ENCODE data around the gene PPP1R13B. TPM values are rescaled to one million over a fixed set of nuclear protein-coding genes. Genes with fewer than 3 reads are reported as not detected.
A peak's percentile ranks its signal among the peaks of the same experiment; 100 is the strongest.

The PPP1R13B gene
- total and polyA plus RNA-seq, 7 donors, result 8.6 to 26.9 (median 9.9) TPM

DNA sequence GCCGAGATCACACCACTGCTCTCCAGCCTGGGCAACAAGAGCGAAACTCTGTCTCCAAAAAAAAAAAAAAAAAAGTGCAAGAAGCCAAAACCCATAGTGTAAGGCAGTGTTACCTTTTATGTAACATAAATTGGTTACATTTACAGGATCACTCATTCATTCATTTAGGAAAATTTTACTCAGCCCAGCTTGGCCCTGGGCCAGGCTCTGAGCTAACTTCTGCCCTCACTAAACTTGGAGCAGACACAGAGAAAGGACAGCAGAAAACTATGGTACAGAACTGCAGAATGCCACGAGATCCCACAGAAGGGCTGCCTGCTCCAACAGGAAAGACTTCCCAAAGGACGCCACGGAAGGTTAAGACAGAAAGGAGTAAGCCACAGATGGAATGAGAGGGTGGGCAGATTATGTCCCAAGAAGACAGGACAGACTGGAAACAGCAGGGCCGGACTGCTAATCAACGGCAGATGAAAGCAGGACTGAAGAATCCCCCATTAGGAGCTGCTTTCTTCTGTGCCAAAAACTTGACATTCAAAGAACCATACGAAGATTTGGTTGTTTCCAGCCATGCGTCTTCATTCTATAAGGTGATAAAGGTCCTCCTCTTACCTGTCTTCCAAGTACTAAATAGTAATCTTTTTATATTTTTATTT is 18.9 kb downstream of the PPP1R13B start:
- 79 to 81% methylated on average over 9 of the region's 9 CpGs for WGBS, 2 donors
- no peaks in the 10 kb centered on the region for H3K36me3 ChIP-seq
- DNase-seq, result peak; percentile 72
- H3K4me3 ChIP-seq, result peak overlapping the region in 1 of 4 donors; percentile 25
- intact Hi-C loops (cut with DNase I), result no loop called here
- H3K27me3 ChIP-seq, result no peaks in the 10 kb centered on the region
- H3K9me3 ChIP-seq, result no peaks in the 10 kb centered on the region
- TF ChIP-seq EP300 (IDR thresholded peaks at IDR 0.05), result no peak
- TF ChIP-seq CTCF (IDR thresholded peaks at IDR 0.05), result no peak
- TF ChIP-seq POLR2AphosphoS5 (IDR thresholded peaks at IDR 0.05), result no peak
- TF ChIP-seq POLR2A (IDR thresholded peaks at IDR 0.05), result no peak
- peaks cover 0 to 11% (median 9%) of the 10 kb centered on the region in 4 donors for H3K4me1 ChIP-seq
- H3K27ac ChIP-seq, result peak overlapping the region; percentile 33 to 74 (median 62)

- WGBS, 2 donors, result 17 to 56% methylated on average over 3 of the region's 3 CpGs
- Histone ChIP-seq H3K4me3 (no peak overlapping the region), H3K4me1 (peaks cover 0 to 15% (median 14%) of the 10 kb centered on the region in 4 donors), H3K27ac (no peak overlapping the region), H3K27me3 (no peaks in the 10 kb centered on the region), H3K9me3 (no peaks in the 10 kb centered on the region), H3K36me3 (no peaks in the 10 kb centered on the region)
- TF ChIP-seq EP300 (IDR thresholded peaks at IDR 0.05) (no peak), POLR2AphosphoS5 (IDR thresholded peaks at IDR 0.05) (no peak), CTCF (IDR thresholded peaks at IDR 0.05) (no peak), POLR2A (IDR thresholded peaks at IDR 0.05) (no peak)
- no peak for DNase-seq
- intact Hi-C loops (cut with DNase I), result no loop called here
Measured at GRCh38 chr14:103825101-103825500, 22.3 kb downstream of the PPP1R13B start.

GRCh38 chr14:103820908-103821307 is 26.5 kb downstream of the PPP1R13B start:
- WGBS, 2 donors, result 47 to 59% methylated on average over 1 of the region's 1 CpG
- H3K27me3 ChIP-seq, result no peaks in the 10 kb centered on the region
- no peak for TF ChIP-seq POLR2AphosphoS5 (IDR thresholded peaks at IDR 0.05)
- no peak for TF ChIP-seq EP300 (IDR thresholded peaks at IDR 0.05)
- TF ChIP-seq POLR2A (IDR thresholded peaks at IDR 0.05), result no peak
- TF ChIP-seq CTCF (IDR thresholded peaks at IDR 0.05), result no peak
- no peaks in the 10 kb centered on the region for H3K36me3 ChIP-seq
- peak overlapping the region in 1 of 4 donors; percentile 64 for H3K27ac ChIP-seq
- no peak for DNase-seq
- H3K4me1 ChIP-seq, result peaks cover 0 to 13% (median 10%) of the 10 kb centered on the region in 4 donors
- no peaks in the 10 kb centered on the region for H3K9me3 ChIP-seq
- H3K4me3 ChIP-seq, result no peak overlapping the region
- intact Hi-C loops (cut with DNase I), result no loop called here

DNA sequence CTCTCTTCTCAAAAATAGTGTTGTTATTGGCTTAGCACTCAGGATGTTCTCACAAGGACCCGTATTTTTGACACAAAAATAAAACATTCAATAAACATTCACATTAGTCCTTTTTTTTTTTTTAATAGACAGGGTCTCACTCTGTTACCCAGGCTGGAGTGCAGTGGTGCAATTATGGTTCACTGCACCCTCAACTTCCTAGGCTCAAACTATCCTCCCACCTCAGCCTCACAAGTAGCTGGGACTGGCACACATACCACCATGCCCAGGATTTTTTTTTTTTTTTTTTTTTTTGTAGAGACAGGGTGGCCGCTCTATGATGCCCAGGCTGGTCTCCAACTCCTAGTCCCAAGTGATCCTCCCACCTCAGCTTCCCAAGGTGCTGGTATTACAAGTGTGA is 27.0 kb downstream of the PPP1R13B start:
- peaks cover 0 to 13% (median 10%) of the 10 kb centered on the region in 4 donors for H3K4me1 ChIP-seq
- intact Hi-C loops (cut with DNase I), result no loop called here

More for the DNA sequence above, 27.0 kb downstream of the PPP1R13B start:
- WGBS, 2 donors, result 54 to 57% methylated on average over 2 of the region's 2 CpGs
- Histone ChIP-seq H3K27ac (peak overlapping the region; percentile 11 to 64 (median 46)), H3K27me3 (no peaks in the 10 kb centered on the region), H3K36me3 (no peaks in the 10 kb centered on the region), H3K9me3 (no peaks in the 10 kb centered on the region), H3K4me3 (no peak overlapping the region)
- TF ChIP-seq POLR2AphosphoS5 (IDR thresholded peaks at IDR 0.05) (no peak), EP300 (IDR thresholded peaks at IDR 0.05) (no peak), CTCF (IDR thresholded peaks at IDR 0.05) (no peak), POLR2A (IDR thresholded peaks at IDR 0.05) (no peak)
- DNase-seq, result no peak
